Measurements from ENCODE around the gene PCTP.

The PCTP gene

GRCh38 chr17:55720919-55721836, 29.7 kb upstream of the PCTP start:
- no peak for DNase-seq (ENCODE audit: low read depth)
- no peak for TF ChIP-seq CTCF (IDR thresholded peaks at IDR 0.05; ENCODE audit: low read depth, low read length, missing control alignments)
- no peak overlapping the region for H3K4me3 ChIP-seq (ENCODE audit: low read depth, low read length)

- TF ChIP-seq CTCF (IDR thresholded peaks at IDR 0.05; ENCODE audit: low read depth, low read length, missing control alignments): no peak
- no peak overlapping the region for H3K4me3 ChIP-seq (ENCODE audit: low read depth, low read length)
- no peak for DNase-seq (ENCODE audit: low read depth)
These were observed 28.7 kb upstream of the PCTP start for GRCh38 chr17:55722016-55722736.

GRCh38 chr17:55722742-55723487, 27.9 kb upstream of the PCTP start, which contains the start of gene TMEM100:
TSS of gene TMEM100 (minus strand) at chr17:55722864. CDS start at chr17:55721070, 1,794 bp downstream.
- DNase-seq (ENCODE audit: low read depth): no peak
- no peak for TF ChIP-seq CTCF (IDR thresholded peaks at IDR 0.05; ENCODE audit: low read depth, low read length, missing control alignments)
- H3K4me3 ChIP-seq (ENCODE audit: low read depth, low read length): no peak within 1 kb of the TSS

GRCh38 chr17:55723488-55723848, 27.4 kb upstream of the PCTP start:
- no peak for DNase-seq (ENCODE audit: low read depth)
- no peak overlapping the region for H3K4me3 ChIP-seq (ENCODE audit: low read depth, low read length)
- TF ChIP-seq CTCF (IDR thresholded peaks at IDR 0.05; ENCODE audit: low read depth, low read length, missing control alignments): no peak

- no peak overlapping the region for H3K4me3 ChIP-seq (ENCODE audit: low read depth, low read length)
- TF ChIP-seq CTCF (IDR thresholded peaks at IDR 0.05; ENCODE audit: low read depth, low read length, missing control alignments): no peak
- DNase-seq (ENCODE audit: low read depth): no peak
These were observed 24.4 kb upstream of the PCTP start for GRCh38 chr17:55726440-55726839.

- no peak overlapping the region for H3K4me3 ChIP-seq (ENCODE audit: low read depth, low read length)
- DNase-seq (ENCODE audit: low read depth): no peak
- no peak for TF ChIP-seq CTCF (IDR thresholded peaks at IDR 0.05; ENCODE audit: low read depth, low read length, missing control alignments)
These were observed 23.6 kb upstream of the PCTP start for GRCh38 chr17:55727275-55727674.
